ENCODE results near the gene POFUT1.

Gene POFUT1

GRCh38 chr20:32207626-32208498, at the start of gene POFUT1, which contains the start of gene PLAGL2:
POFUT1 (plus strand) TSS chr20:32207880; CDS start chr20:32207942, 62 bp downstream.
PLAGL2 (minus strand) TSS chr20:32207743; CDS start chr20:32202178, 5,565 bp downstream.
- H3K36me3 ChIP-seq: peaks cover 55% of the 10 kb centered on the region
- no peaks in the 10 kb centered on the region for H3K27me3 ChIP-seq
- H3K4me2 ChIP-seq: peak within 1 kb of the TSS; percentile 100
- H3K27ac ChIP-seq: peak within 1 kb of the TSS; percentile 97
- TF ChIP-seq Cebpa-rat (IDR thresholded peaks at IDR 0.05): no peak
- peaks cover 59% of the 10 kb centered on the region for H3K4me1 ChIP-seq
- no peaks in the 10 kb centered on the region for H3K9me3 ChIP-seq
- peak within 1 kb of the TSS; percentile 98 for H3K4me3 ChIP-seq
- H4K20me1 ChIP-seq: peaks cover 45% of the 10 kb centered on the region
- peak within 1 kb of the TSS; percentile 99 for H3K9ac ChIP-seq

- peaks cover 18% of the 10 kb centered on the region for H3K4me1 ChIP-seq
- peaks cover 97% of the 10 kb centered on the region for H3K36me3 ChIP-seq
- no peak overlapping the region for H3K27ac ChIP-seq
- H4K20me1 ChIP-seq: peaks cover 12% of the 10 kb centered on the region; the same call in 1 of the 2 replicates
- no peaks in the 10 kb centered on the region for H3K9me3 ChIP-seq
- H3K27me3 ChIP-seq: no peaks in the 10 kb centered on the region
- no peak for TF ChIP-seq Cebpa-rat (IDR thresholded peaks at IDR 0.05)
- H3K4me2 ChIP-seq: no peak overlapping the region
- H3K9ac ChIP-seq: no peak overlapping the region
- H3K4me3 ChIP-seq: no peak overlapping the region
Measured at GRCh38 chr20:32158351-32158750, 49.3 kb upstream of the POFUT1 start.

GRCh38 chr20:32158943-32159660, 48.6 kb upstream of the POFUT1 start:
- H3K4me1 ChIP-seq: peaks cover 14% of the 10 kb centered on the region
- no peak overlapping the region for H3K9ac ChIP-seq
- no peak for TF ChIP-seq Cebpa-rat (IDR thresholded peaks at IDR 0.05)
- no peaks in the 10 kb centered on the region for H3K27me3 ChIP-seq
- no peak overlapping the region for H3K4me2 ChIP-seq
- H4K20me1 ChIP-seq: peaks cover 12% of the 10 kb centered on the region; the same call in 1 of the 2 replicates
- H3K36me3 ChIP-seq: peaks cover 96% of the 10 kb centered on the region
- no peak overlapping the region for H3K27ac ChIP-seq
- no peaks in the 10 kb centered on the region for H3K9me3 ChIP-seq
- no peak overlapping the region for H3K4me3 ChIP-seq

- peaks cover 7% of the 10 kb centered on the region; the same call in 1 of the 2 replicates for H4K20me1 ChIP-seq
- H3K9me3 ChIP-seq: no peaks in the 10 kb centered on the region
- no peak overlapping the region for H3K9ac ChIP-seq
- no peak overlapping the region for H3K4me3 ChIP-seq
- H3K27ac ChIP-seq: no peak overlapping the region
- H3K27me3 ChIP-seq: no peaks in the 10 kb centered on the region
- H3K4me2 ChIP-seq: no peak overlapping the region
- TF ChIP-seq Cebpa-rat (IDR thresholded peaks at IDR 0.05): no peak
- H3K36me3 ChIP-seq: peaks cover 96% of the 10 kb centered on the region
- H3K4me1 ChIP-seq: peaks cover 8% of the 10 kb centered on the region
Measured at GRCh38 chr20:32159766-32160221, 47.9 kb upstream of the POFUT1 start.

- peaks cover 96% of the 10 kb centered on the region for H3K36me3 ChIP-seq
Measured at GRCh38 chr20:32160341-32160740, 47.3 kb upstream of the POFUT1 start.

GRCh38 chr20:32162351-32162750, 45.3 kb upstream of the POFUT1 start:
- H3K27ac ChIP-seq: no peak overlapping the region
- no peaks in the 10 kb centered on the region for H3K27me3 ChIP-seq
- H3K4me1 ChIP-seq: no peaks in the 10 kb centered on the region
- no peaks in the 10 kb centered on the region for H3K9me3 ChIP-seq
- H3K4me3 ChIP-seq: no peak overlapping the region
- no peak overlapping the region for H3K9ac ChIP-seq
- TF ChIP-seq Cebpa-rat (IDR thresholded peaks at IDR 0.05): no peak
- H3K36me3 ChIP-seq: peaks cover 98% of the 10 kb centered on the region
- no peak overlapping the region for H3K4me2 ChIP-seq
- 0 out of 2 replicates have a peak, but pooled peaks cover 7% of the 10 kb centered on the region for H4K20me1 ChIP-seq

More at GRCh38 chr20:32160341-32160740, 47.3 kb upstream of the POFUT1 start:
- Histone ChIP-seq H3K27me3 (no peaks in the 10 kb centered on the region), H4K20me1 (peaks cover 2% of the 10 kb centered on the region; the same call in 1 of the 2 replicates), H3K27ac (no peak overlapping the region), H3K4me3 (no peak overlapping the region), H3K4me2 (no peak overlapping the region), H3K9me3 (no peaks in the 10 kb centered on the region), H3K9ac (no peak overlapping the region), H3K4me1 (peaks cover 2% of the 10 kb centered on the region; the same call in 1 of the 2 replicates)
- TF ChIP-seq Cebpa-rat (IDR thresholded peaks at IDR 0.05): no peak

GRCh38 chr20:32163951-32164350, 43.7 kb upstream of the POFUT1 start:
- Histone ChIP-seq H4K20me1 (0 out of 2 replicates have a peak, but pooled peaks cover 7% of the 10 kb centered on the region), H3K4me3 (no peak overlapping the region), H3K9me3 (no peaks in the 10 kb centered on the region), H3K27me3 (no peaks in the 10 kb centered on the region), H3K27ac (no peak overlapping the region), H3K9ac (no peak overlapping the region), H3K4me2 (no peak overlapping the region), H3K36me3 (peaks cover 87% of the 10 kb centered on the region), H3K4me1 (no peaks in the 10 kb centered on the region)
- TF ChIP-seq Cebpa-rat (IDR thresholded peaks at IDR 0.05): no peak

- Histone ChIP-seq H3K27me3 (no peaks in the 10 kb centered on the region), H3K9me3 (no peaks in the 10 kb centered on the region)
Measured at GRCh38 chr20:32164984-32165735, 42.5 kb upstream of the POFUT1 start.

More at GRCh38 chr20:32164984-32165735, 42.5 kb upstream of the POFUT1 start:
- Histone ChIP-seq H3K9ac (no peak overlapping the region), H3K4me2 (no peak overlapping the region), H3K27ac (no peak overlapping the region), H3K4me1 (no peaks in the 10 kb centered on the region), H4K20me1 (0 out of 2 replicates have a peak, but pooled peaks cover 7% of the 10 kb centered on the region), H3K36me3 (peaks cover 75% of the 10 kb centered on the region), H3K4me3 (no peak overlapping the region)
- TF ChIP-seq Cebpa-rat (IDR thresholded peaks at IDR 0.05): no peak
